CD8-positive, alpha-beta memory T cell (primary cell): ENCODE data around the gene LRRTM2. TPM values are rescaled to one million over a fixed set of nuclear protein-coding genes. Genes with fewer than 3 reads are reported as not detected.
A peak's percentile ranks its signal among the peaks of the same experiment; 100 is the strongest.
"Not testable (repeated sequence)": the region's sequence is repeated elsewhere in the genome, so short reads cannot be mapped to it uniquely, and the experiment has no call there.

ENCODE experiments used
- CTCF ChIA-PET: fragments of 350-600 bp; sonication (Branson Sonifier 250); formaldehyde crosslinking; loops from one replicate; lab custom pipeline; 2021; ENCODE audit warnings: antibody characterized with exemption; lab: Charles Lee
- POLR2A ChIA-PET: fragments of 350-600 bp; sonication (Branson Sonifier 250); formaldehyde crosslinking; loops from one replicate; lab custom pipeline; 2021; ENCODE audit warnings: antibody characterized with exemption; lab: Charles Lee
- DNase-seq, 5 donors: peaks; one replicate each; pipeline versions ENCODE4 v3.0.0 to v3.0.0-alpha.2; 2020 to 2022; ENCODE audit warnings: mixed read lengths in 1 of 5
- H3K27ac ChIP-seq: one replicate; pipeline ENCODE4 v1.7.0; 2013; ENCODE audit warnings: low read depth, mild to moderate bottlenecking, low read length, moderate library complexity
- H3K27me3 ChIP-seq: 2 replicates; pipeline ENCODE4 v1.7.0; 2013; ENCODE audit warnings: low read length, mild to moderate bottlenecking; ENCODE audit not compliant: insufficient read depth, poor library complexity, severe bottlenecking
- H3K36me3 ChIP-seq: 2 replicates; pipeline ENCODE4 v1.7.0; 2013; ENCODE audit warnings: mild to moderate bottlenecking, low read length, moderate library complexity; ENCODE audit not compliant: insufficient read depth
- H3K4me1 ChIP-seq: 2 replicates; pipeline ENCODE4 v1.7.0; 2013; ENCODE audit warnings: mild to moderate bottlenecking, low read length, moderate library complexity; ENCODE audit not compliant: insufficient read depth
- H3K4me3 ChIP-seq: 2 replicates; pipeline ENCODE4 v1.7.0; 2013; ENCODE audit warnings: mild to moderate bottlenecking, low read length
- H3K9me3 ChIP-seq: 2 replicates; pipeline ENCODE4 v1.7.0; 2013; ENCODE audit warnings: mild to moderate bottlenecking, low read length
- H3K27ac Mint-ChIP-seq, 8 donors: one replicate each; pipeline ENCODE4 v1.8.0; 2020 to 2021; ENCODE audit warnings: mixed read lengths in 8 of 8, mild to moderate bottlenecking in 6 of 8, inconsistent platforms in 3 of 8, moderate library complexity in 3 of 8
- H3K27me3 Mint-ChIP-seq, 2 donors: one replicate each; pipeline ENCODE4 v1.8.0; 2020 to 2021; ENCODE audit warnings: mixed read lengths in 2 of 2, mild to moderate bottlenecking in 1 of 2, moderate library complexity in 1 of 2
- H3K36me3 Mint-ChIP-seq, 3 donors: one replicate each; pipeline ENCODE4 v1.8.0; 2020 to 2021; ENCODE audit warnings: mixed read lengths in 3 of 3, inconsistent platforms in 1 of 3, mild to moderate bottlenecking in 1 of 3
- H3K4me1 Mint-ChIP-seq, 3 donors: one replicate each; pipeline ENCODE4 v1.8.0; 2020 to 2021; ENCODE audit warnings: mixed read lengths in 3 of 3, inconsistent platforms in 1 of 3, mild to moderate bottlenecking in 1 of 3
- H3K4me3 Mint-ChIP-seq, 7 donors: one replicate each; pipeline ENCODE4 v1.8.0; 2020 to 2021; ENCODE audit warnings: mixed read lengths in 7 of 7, mild to moderate bottlenecking in 6 of 7, moderate library complexity in 4 of 7, inconsistent platforms in 2 of 7
- H3K9me3 Mint-ChIP-seq, 5 donors: one replicate each; pipeline ENCODE4 v1.8.0; 2020 to 2022; ENCODE audit warnings: mixed read lengths in 5 of 5, mild to moderate bottlenecking in 3 of 5, moderate library complexity in 2 of 5, inconsistent platforms in 1 of 5
- polyA plus RNA-seq: library from polyadenylated mRNA; unstranded; fragments of 300-500 nt; fragmentation: Illumina TruSeq; gene quantifications from one replicate; pipeline ENCODE4 v1.2.3, GENCODE V29; 2021
- total RNA-seq, 2 experiments: library from RNA; stranded (reverse); gene quantifications; one replicate each; pipeline ENCODE4 v1.2.3, GENCODE V29; 2021

LRRTM2 gene
- total RNA-seq (not detected), polyA plus RNA-seq (not detected)

- no peak for DNase-seq
- Mint-ChIP-seq H3K4me3 (no peak within 1 kb of the TSS), H3K4me1 (peaks cover 0 to 8% (median 7%) of the 10 kb centered on the region in 3 donors), H3K27me3 (peaks cover 0 to 5% of the 10 kb centered on the region in 2 donors), H3K9me3 (no peaks in the 10 kb centered on the region), H3K27ac (no peak within 1 kb of the TSS), H3K36me3 (no peaks in the 10 kb centered on the region)
- Histone ChIP-seq H3K27ac (no peak within 1 kb of the TSS), H3K9me3 (no peaks in the 10 kb centered on the region), H3K4me3 (no peak within 1 kb of the TSS), H3K36me3 (no peaks in the 10 kb centered on the region), H3K27me3 (no peaks in the 10 kb centered on the region), H3K4me1 (no peaks in the 10 kb centered on the region)
- POLR2A ChIA-PET = no interaction called here
- CTCF ChIA-PET = no interaction called here
Measured at GRCh38 chr5:138874771-138875551, at the start of gene LRRTM2. LRRTM2 (minus strand) TSS chr5:138875335; CDS start chr5:138874911, 424 bp downstream.

- Histone ChIP-seq H3K4me3 (no peak overlapping the region), H3K27me3 (no peaks in the 10 kb centered on the region), H3K36me3 (no peaks in the 10 kb centered on the region), H3K9me3 (no peaks in the 10 kb centered on the region), H3K4me1 (no peaks in the 10 kb centered on the region), H3K27ac (no peak overlapping the region)
- Mint-ChIP-seq H3K9me3 (no peaks in the 10 kb centered on the region), H3K4me1 (no peaks in the 10 kb centered on the region), H3K27me3 (no peaks in the 10 kb centered on the region), H3K4me3 (no peak overlapping the region), H3K27ac (no peak overlapping the region), H3K36me3 (peaks cover 0 to 26% (median 13%) of the 10 kb centered on the region in 3 donors)
- DNase-seq = no peak
- ChIA-PET CTCF (no interaction called here), POLR2A (no interaction called here)
Measured at GRCh38 chr5:138922494-138922893, 47.4 kb upstream of the LRRTM2 start.

- peaks cover 0 to 17% (median 6%) of the 10 kb centered on the region in 3 donors for H3K36me3 Mint-ChIP-seq
- DNase-seq, H3K27me3 Mint-ChIP-seq, CTCF ChIA-PET, H3K27ac ChIP-seq, H3K4me3 ChIP-seq, H3K9me3 Mint-ChIP-seq, H3K36me3 ChIP-seq, H3K27ac Mint-ChIP-seq, H3K27me3 ChIP-seq, H3K4me1 ChIP-seq, H3K9me3 ChIP-seq, POLR2A ChIA-PET, H3K4me1 Mint-ChIP-seq, H3K4me3 Mint-ChIP-seq: not testable (repeated sequence)
Measured at GRCh38 chr5:138921362-138921761, 46.2 kb upstream of the LRRTM2 start.

GRCh38 chr5:138920181-138920580 lies 45.0 kb upstream of the LRRTM2 start:
- Mint-ChIP-seq H3K27ac (no peak overlapping the region), H3K9me3 (no peaks in the 10 kb centered on the region), H3K4me3 (no peak overlapping the region), H3K27me3 (peaks cover 0 to 1% of the 10 kb centered on the region in 2 donors), H3K36me3 (peaks cover 0 to 6% (median 1%) of the 10 kb centered on the region in 3 donors), H3K4me1 (no peaks in the 10 kb centered on the region)
- no peaks in the 10 kb centered on the region for H3K36me3 ChIP-seq
- POLR2A ChIA-PET = no interaction called here
- no peak for DNase-seq
- H3K27me3 ChIP-seq = no peaks in the 10 kb centered on the region
- CTCF ChIA-PET = no interaction called here
- H3K27ac ChIP-seq = no peak overlapping the region
- H3K9me3 ChIP-seq = no peaks in the 10 kb centered on the region
- no peaks in the 10 kb centered on the region for H3K4me1 ChIP-seq
- H3K4me3 ChIP-seq = no peak overlapping the region

- Mint-ChIP-seq H3K4me3 (no peak overlapping the region), H3K27ac (no peak overlapping the region), H3K36me3 (no peaks in the 10 kb centered on the region), H3K27me3 (peaks cover 0 to 1% of the 10 kb centered on the region in 2 donors), H3K9me3 (no peaks in the 10 kb centered on the region), H3K4me1 (no peaks in the 10 kb centered on the region)
- Histone ChIP-seq H3K4me1 (no peaks in the 10 kb centered on the region), H3K9me3 (no peaks in the 10 kb centered on the region), H3K4me3 (no peak overlapping the region), H3K27me3 (no peaks in the 10 kb centered on the region), H3K36me3 (no peaks in the 10 kb centered on the region), H3K27ac (no peak overlapping the region)
- ChIA-PET CTCF (no interaction called here), POLR2A (no interaction called here)
- no peak for DNase-seq
Measured at GRCh38 chr5:138918686-138919085, 43.6 kb upstream of the LRRTM2 start.

GRCh38 chr5:138914338-138914737 lies 39.2 kb upstream of the LRRTM2 start:
- Histone ChIP-seq H3K27ac (no peak overlapping the region), H3K27me3 (no peaks in the 10 kb centered on the region), H3K4me1 (no peaks in the 10 kb centered on the region), H3K36me3 (no peaks in the 10 kb centered on the region), H3K4me3 (no peak overlapping the region), H3K9me3 (no peaks in the 10 kb centered on the region)
- Mint-ChIP-seq H3K4me1 (no peaks in the 10 kb centered on the region), H3K27me3 (peaks cover 0 to 1% of the 10 kb centered on the region in 2 donors), H3K36me3 (peaks cover 2 to 12% (median 7%) of the 10 kb centered on the region in 3 donors), H3K9me3 (no peaks in the 10 kb centered on the region), H3K4me3 (no peak overlapping the region), H3K27ac (no peak overlapping the region)
- no peak for DNase-seq
- ChIA-PET CTCF (no interaction called here), POLR2A (no interaction called here)

- no peaks in the 10 kb centered on the region for H3K27me3 ChIP-seq
- Mint-ChIP-seq H3K4me1 (no peaks in the 10 kb centered on the region), H3K27me3 (peaks cover 0 to 1% of the 10 kb centered on the region in 2 donors), H3K4me3 (no peak overlapping the region), H3K36me3 (peaks cover 2 to 13% (median 7%) of the 10 kb centered on the region in 3 donors), H3K9me3 (no peaks in the 10 kb centered on the region), H3K27ac (no peak overlapping the region)
- no peaks in the 10 kb centered on the region for H3K36me3 ChIP-seq
- DNase-seq = no peak
- no peaks in the 10 kb centered on the region for H3K9me3 ChIP-seq
- H3K27ac ChIP-seq = no peak overlapping the region
- no peaks in the 10 kb centered on the region for H3K4me1 ChIP-seq
- H3K4me3 ChIP-seq = no peak overlapping the region
- ChIA-PET CTCF (no interaction called here), POLR2A (interaction anchor here (0.6 kb wide), 1 partner anchor 800 kb away, joined by 3 read pairs; no protein-coding TSS in a partner anchor)
Measured at GRCh38 chr5:138913773-138914172, 38.6 kb upstream of the LRRTM2 start.

- ChIA-PET CTCF (no interaction called here), POLR2A (no interaction called here)
- Mint-ChIP-seq H3K27ac (peak overlapping the region in 1 of 8 donors; percentile 74), H3K9me3 (no peaks in the 10 kb centered on the region), H3K4me3 (no peak overlapping the region), H3K27me3 (peaks cover 0 to 1% of the 10 kb centered on the region in 2 donors), H3K4me1 (no peaks in the 10 kb centered on the region), H3K36me3 (peaks cover 7 to 13% (median 8%) of the 10 kb centered on the region in 3 donors)
- Histone ChIP-seq H3K27me3 (no peaks in the 10 kb centered on the region), H3K4me1 (no peaks in the 10 kb centered on the region), H3K27ac (no peak overlapping the region), H3K4me3 (no peak overlapping the region), H3K36me3 (no peaks in the 10 kb centered on the region), H3K9me3 (no peaks in the 10 kb centered on the region)
- DNase-seq = no peak
Measured at GRCh38 chr5:138912093-138912492, 37.0 kb upstream of the LRRTM2 start.
